H9 (cell line): ENCODE results near the gene RPL29. TPM values are rescaled to one million over a fixed set of nuclear protein-coding genes. Genes with fewer than 3 reads are reported as not detected.

Experiments
- DNase-seq: peaks from one replicate; pipeline ENCODE4 v3.0.0-alpha.2; 2017
- H2AFZ ChIP-seq: one replicate; pipeline ENCODE4 v1.6.1; 2013; ENCODE audit warnings: mild to moderate bottlenecking, low read length, control low read depth, moderate library complexity
- H2AK5ac ChIP-seq: 2 replicates; pipeline ENCODE4 v1.6.1; 2013; ENCODE audit warnings: low read length, control low read depth, mixed read lengths; ENCODE audit not compliant: insufficient read length
- H2BK120ac ChIP-seq: one replicate; pipeline ENCODE4 v1.6.1; 2013; ENCODE audit warnings: low read depth, mild to moderate bottlenecking, low read length, control low read depth, inconsistent platforms; ENCODE audit not compliant: poor library complexity, severe bottlenecking
- H2BK12ac ChIP-seq: 2 replicates; pipeline ENCODE4 v1.6.1; 2013; ENCODE audit warnings: low read length, control low read depth, mixed read lengths, low read depth; ENCODE audit not compliant: insufficient read length
- H2BK15ac ChIP-seq: 2 replicates; pipeline ENCODE4 v1.6.1; 2013; ENCODE audit warnings: low read depth, low read length, control low read depth
- H2BK20ac ChIP-seq: one replicate; pipeline ENCODE4 v1.6.1; 2013; ENCODE audit warnings: low read depth, mild to moderate bottlenecking, low read length, control low read depth, inconsistent platforms; ENCODE audit not compliant: poor library complexity, severe bottlenecking
- H2BK5ac ChIP-seq: 2 replicates; pipeline ENCODE4 v1.6.1; 2013; ENCODE audit warnings: low read length, control low read depth, mixed read lengths; ENCODE audit not compliant: insufficient read length
- H3K14ac ChIP-seq: 2 replicates; pipeline ENCODE4 v1.6.1; 2013; ENCODE audit warnings: low read length, control low read depth; ENCODE audit not compliant: insufficient read depth
- H3K18ac ChIP-seq: 2 replicates; pipeline ENCODE4 v1.6.1; 2013; ENCODE audit warnings: low read depth, mild to moderate bottlenecking, mixed read lengths, low read length, control low read depth; ENCODE audit not compliant: insufficient read length
- H3K23ac ChIP-seq: 2 replicates; pipeline ENCODE4 v1.6.1; 2013; ENCODE audit warnings: low read length, control low read depth, mixed read lengths, low read depth; ENCODE audit not compliant: insufficient read length
- H3K23me2 ChIP-seq: 2 replicates; pipeline ENCODE4 v1.6.1; 2013; ENCODE audit warnings: low read depth, mild to moderate bottlenecking, mixed read lengths, low read length, control low read depth; ENCODE audit not compliant: insufficient read length, poor library complexity, severe bottlenecking
- H3K27ac ChIP-seq: 2 replicates; pipeline ENCODE4 v1.5.1; 2013; ENCODE audit warnings: low read length, control low read depth, mixed read lengths, low read depth; ENCODE audit not compliant: insufficient read length
- H3K27me3 ChIP-seq: 2 replicates; pipeline ENCODE4 v1.6.1; 2013; ENCODE audit warnings: low read length, control low read depth, inconsistent platforms; ENCODE audit not compliant: insufficient read depth
- H3K4ac ChIP-seq: 2 replicates; pipeline ENCODE4 v1.6.1; 2013; ENCODE audit warnings: low read depth, mild to moderate bottlenecking, control low read depth, inconsistent platforms, low read length, moderate library complexity
- H3K4me1 ChIP-seq: 2 replicates; pipeline ENCODE4 v1.6.1; 2013; ENCODE audit warnings: low read length, control low read depth, inconsistent platforms; ENCODE audit not compliant: insufficient read depth
- H3K4me2 ChIP-seq: 2 replicates; pipeline ENCODE4 v1.6.1; 2013; ENCODE audit warnings: low read length, control low read depth, mixed read lengths; ENCODE audit not compliant: insufficient read length, insufficient read depth
- H3K56ac ChIP-seq: 2 replicates; pipeline ENCODE4 v1.6.1; 2013; ENCODE audit warnings: low read depth, mild to moderate bottlenecking, mixed read lengths, low read length, control low read depth; ENCODE audit not compliant: insufficient read length
- H3K79me1 ChIP-seq: 2 replicates; pipeline ENCODE4 v1.6.1; 2013; ENCODE audit warnings: low read depth, mild to moderate bottlenecking, moderate library complexity, low read length, control low read depth, inconsistent platforms; ENCODE audit not compliant: insufficient read depth, poor library complexity, severe bottlenecking
- H3K79me2 ChIP-seq: 2 replicates; pipeline ENCODE4 v1.6.1; 2013; ENCODE audit warnings: low read length, control low read depth, inconsistent platforms; ENCODE audit not compliant: insufficient read depth
- H3K9ac ChIP-seq: 2 replicates; pipeline ENCODE4 v1.6.1; 2013; ENCODE audit warnings: low read length, control low read depth, mixed read lengths; ENCODE audit not compliant: insufficient read length; ENCODE audit errors: extremely low read depth
- H3K9me3 ChIP-seq: one replicate; pipeline ENCODE4 v1.6.1; 2013; ENCODE audit warnings: low read depth, low read length, inconsistent platforms; ENCODE audit not compliant: control insufficient read depth
- H3T11ph ChIP-seq: one replicate; pipeline ENCODE4 v1.6.1; 2013; ENCODE audit warnings: mild to moderate bottlenecking, low read length, control low read depth, inconsistent platforms
- H4K20me1 ChIP-seq: one replicate; pipeline ENCODE4 v1.6.1; 2013; ENCODE audit not compliant: control insufficient read depth, insufficient read length, insufficient read depth
- H4K5ac ChIP-seq: 2 replicates; pipeline ENCODE4 v1.6.1; 2013; ENCODE audit warnings: low read depth, mild to moderate bottlenecking, mixed read lengths, low read length, control low read depth; ENCODE audit not compliant: insufficient read length
- H4K8ac ChIP-seq: replicated peaks from 2 replicates; pipeline ENCODE4 v1.6.1; 2013; ENCODE audit warnings: low read length, control low read depth, mixed read lengths, low read depth; ENCODE audit not compliant: insufficient read length
- H4K91ac ChIP-seq: 2 replicates; pipeline ENCODE4 v1.6.1; 2013; ENCODE audit warnings: low read depth, mild to moderate bottlenecking, moderate library complexity, mixed read lengths, low read length, control low read depth; ENCODE audit not compliant: insufficient read length
- H3K27ac Mint-ChIP-seq, 3 experiments: 2 replicates in 2 of 3; 3 replicates in 1 of 3; pipeline ENCODE4 v1.8.0; 2020 to 2021; ENCODE audit warnings: mixed read lengths in 3 of 3, mild to moderate bottlenecking in 1 of 3, moderate library complexity in 1 of 3
- H3K27me3 Mint-ChIP-seq: 2 replicates; pipeline ENCODE4 v1.8.0; 2021; ENCODE audit warnings: low read depth, mild to moderate bottlenecking, moderate library complexity, mixed read lengths
- H3K36me3 Mint-ChIP-seq, 3 experiments: 2 replicates in 2 of 3; 3 replicates in 1 of 3; pipeline ENCODE4 v1.8.0; 2020 to 2021; ENCODE audit warnings: low read depth in 3 of 3, mixed read lengths in 3 of 3; ENCODE audit not compliant: insufficient read depth in 1 of 3
- H3K4me1 Mint-ChIP-seq, 2 experiments: 2 replicates each; pipeline ENCODE4 v1.8.0; 2020; ENCODE audit warnings: mixed read lengths in 2 of 2
- H3K4me3 Mint-ChIP-seq, 2 experiments: 2 replicates in 1 of 2; 3 replicates in 1 of 2; pipeline ENCODE4 v1.8.0; 2020 to 2021; ENCODE audit warnings: mild to moderate bottlenecking in 2 of 2, mixed read lengths in 2 of 2, moderate library complexity in 1 of 2
- H3K9me3 Mint-ChIP-seq, 2 experiments: 2 replicates in 1 of 2; 3 replicates in 1 of 2; pipeline ENCODE4 v1.8.0; 2020; ENCODE audit warnings: mild to moderate bottlenecking in 2 of 2, mixed read lengths in 2 of 2, moderate library complexity in 1 of 2
- CTCF ChIP-seq: fragments of 200-600 bp; sonication (generic); conservative IDR thresholded peaks from 3 replicates; pipeline ENCODE4 v1.8.0; 2021; ENCODE audit warnings: antibody characterized with exemption, mild to moderate bottlenecking
- WGBS: extraction: QIAGEN DNeasy Blood & Tissue Kit; methylation state at CpG from one replicate; pipeline ENCODE4 v1.1.7; 2013; ENCODE audit warnings: missing lambda C conversion rate, low lambda C conversion rate, mixed read lengths; ENCODE audit not compliant: insufficient read length; ENCODE audit errors: extremely low coverage; 5-methylcytosine and 5-hydroxymethylcytosine counted together
- total RNA-seq: library from RNA; stranded (reverse); gene quantifications from 2 replicates; pipeline ENCODE4 v1.2.1, GENCODE V29; 2021

RPL29 gene
- total RNA-seq, 1 experiment from 2014 or later: 1,592 TPM

GRCh38 chr3:52001443-52001974, 5.8 kb upstream of the RPL29 start:
- H3K23ac ChIP-seq: no peak overlapping the region
- H3K4me1 ChIP-seq: peaks cover 14% of the 10 kb centered on the region; the same call in 1 of the 2 replicates
- H3K9me3 Mint-ChIP-seq: no peaks in the 10 kb centered on the region; a peak in 1 of 5 replicates
- no peak overlapping the region for H3K56ac ChIP-seq
- no peaks in the 10 kb centered on the region; a peak in 1 of 7 replicates for H3K36me3 Mint-ChIP-seq
- H3K9ac ChIP-seq: no peak overlapping the region
- H3K27ac Mint-ChIP-seq: peak overlapping the region in 1 of 3 experiments; percentile 75; a peak in 2 of 7 replicates
- no peak overlapping the region for H4K91ac ChIP-seq
- no peak overlapping the region for H3K4ac ChIP-seq
- no peak overlapping the region for H4K8ac ChIP-seq
- no peak overlapping the region for H3T11ph ChIP-seq
- H3K4me3 Mint-ChIP-seq: peak overlapping the region in 1 of 2 experiments; percentile 30; a peak in 2 of 5 replicates
- H3K4me2 ChIP-seq: no peak overlapping the region
- DNase-seq: peak; percentile 95
- peaks cover 52 to 56% of the 10 kb centered on the region in 2 experiments for H3K4me1 Mint-ChIP-seq
- H2BK12ac ChIP-seq: no peak overlapping the region
- H3K79me1 ChIP-seq: no peaks in the 10 kb centered on the region
- H2BK15ac ChIP-seq: no peak overlapping the region
- peak; percentile 99 for TF ChIP-seq CTCF
- no peak overlapping the region for H4K5ac ChIP-seq
- WGBS: no CpG with 5 or more reads among the region's 18 CpGs
- H3K14ac ChIP-seq: no peak overlapping the region
- H3K27ac ChIP-seq: no peak overlapping the region
- H2BK20ac ChIP-seq: no peak overlapping the region
- no peak overlapping the region for H2AK5ac ChIP-seq
- H3K23me2 ChIP-seq: no peaks in the 10 kb centered on the region
- H2BK120ac ChIP-seq: no peak overlapping the region
- H3K9me3 ChIP-seq: no peaks in the 10 kb centered on the region
- H3K27me3 Mint-ChIP-seq: peaks cover 4% of the 10 kb centered on the region
- no peaks in the 10 kb centered on the region for H3K79me2 ChIP-seq
- H4K20me1 ChIP-seq: peaks cover 2% of the 10 kb centered on the region
- no peak overlapping the region for H3K18ac ChIP-seq
- no peaks in the 10 kb centered on the region for H3K27me3 ChIP-seq
- no peak overlapping the region for H2AFZ ChIP-seq
- no peak overlapping the region for H2BK5ac ChIP-seq
